ENCODE data around the gene CFAP221. TPM values are rescaled to one million over a fixed set of nuclear protein-coding genes. Genes with fewer than 3 reads are reported as not detected.

The CFAP221 gene
- polyA plus RNA-seq, 2 of the 4 experiments (the other 2 are of a cell fraction): 0.17 to 0.30 TPM

GRCh38 chr2:119553687-119554344 is 9.6 kb downstream of the CFAP221 start:
- CTCF ChIA-PET: no interaction called here
- POLR2A ChIA-PET: no interaction called here
- TF ChIP-seq ZFP36 (IDR thresholded peaks at IDR 0.05; ENCODE audit: borderline replicate concordance, partially characterized antibody): no peak
- TF ChIP-seq SREBF2 (IDR thresholded peaks at IDR 0.05): no peak
- no peak for TF ChIP-seq KDM5A (IDR thresholded peaks at IDR 0.05)
- TF ChIP-seq RARB (CRISPR knock-in tag; IDR thresholded peaks at IDR 0.05): no peak
- no peak for TF ChIP-seq HOXB5 (CRISPR knock-in tag; IDR thresholded peaks at IDR 0.05)
- no peak for TF ChIP-seq SMC3 (IDR thresholded peaks at IDR 0.05)
- TF ChIP-seq NFE2L2 (conservative IDR thresholded peaks at IDR 0.05; ENCODE audit: low read length): no peak
- no peak for TF ChIP-seq FOSB (CRISPR knock-in tag; IDR thresholded peaks at IDR 0.05)
- FAIRE-seq (no peak), ATAC-seq (no peak), DNase-seq (ENCODE audit: low read depth in 1 of 2, low spot score in 1 of 2) (no peak)
- H3K27ac ChIP-seq: no peak overlapping the region
- H3K9me3 ChIP-seq: no peaks in the 10 kb centered on the region
- no peak overlapping the region for H3K4me2 ChIP-seq
- WGBS (ENCODE audit: missing lambda C conversion rate): 53% methylated on average over 7 of the region's 7 CpGs
- H3K4me1 ChIP-seq: peaks cover 4% of the 10 kb centered on the region; the same call in 1 of the 3 replicates
- H3K4me3 ChIP-seq: no peak overlapping the region

GRCh38 chr2:119565481-119565880 is 21.2 kb downstream of the CFAP221 start:
- Histone ChIP-seq H3K4me3 (no peak overlapping the region), H3K4me1 (no peaks in the 10 kb centered on the region), H3K4me2 (no peak overlapping the region), H3K9me3 (no peaks in the 10 kb centered on the region), H3K27ac (no peak overlapping the region)
- TF ChIP-seq ZNF302 (CRISPR knock-in tag; IDR thresholded peaks at IDR 0.05) (no peak), RNF2 (IDR thresholded peaks at IDR 0.05; ENCODE audit: borderline replicate concordance, low read depth) (no peak), SREBF2 (IDR thresholded peaks at IDR 0.05) (no peak), MAZ (IDR thresholded peaks at IDR 0.05; ENCODE audit: borderline replicate concordance, low read depth, low read length) (no peak), RCOR1 (IDR thresholded peaks at IDR 0.05; ENCODE audit: low read depth, low read length) (no peak), FOSB (CRISPR knock-in tag; IDR thresholded peaks at IDR 0.05) (no peak), RFX5 (IDR thresholded peaks at IDR 0.05) (no peak), EP300 (IDR thresholded peaks at IDR 0.05) (no peak), NR3C1 (IDR thresholded peaks at IDR 0.05) (no peak), HEYL (CRISPR knock-in tag; IDR thresholded peaks at IDR 0.05) (no peak), KDM5A (IDR thresholded peaks at IDR 0.05) (no peak), PHF8 (IDR thresholded peaks at IDR 0.05; ENCODE audit: borderline replicate concordance, low read depth) (no peak), MAX (IDR thresholded peaks at IDR 0.05) (no peak), PBX3 (IDR thresholded peaks at IDR 0.05) (no peak), JUN (IDR thresholded peaks at IDR 0.05) (no peak), HOXB13 (CRISPR knock-in tag; IDR thresholded peaks at IDR 0.05; ENCODE audit: low read depth) (no peak), POLR2AphosphoS2 (conservative IDR thresholded peaks at IDR 0.05; ENCODE audit: low read length) (no peak), ZSCAN20 (CRISPR knock-in tag; IDR thresholded peaks at IDR 0.05) (no peak)
- WGBS (ENCODE audit: missing lambda C conversion rate): 46% methylated on average over 2 of the region's 2 CpGs
- ChIA-PET POLR2A (no interaction called here), CTCF (interaction anchor here (1.1 kb wide), 1 partner anchor 12 kb away, joined by 3 read pairs; no protein-coding TSS in a partner anchor)
- FAIRE-seq: no peak
- no peak for DNase-seq (ENCODE audit: low read depth in 1 of 2, low spot score in 1 of 2)
- ATAC-seq: no peak

- TF ChIP-seq HEYL (CRISPR knock-in tag; IDR thresholded peaks at IDR 0.05) (no peak), RNF2 (IDR thresholded peaks at IDR 0.05; ENCODE audit: borderline replicate concordance, low read depth) (no peak), MYC (IDR thresholded peaks at IDR 0.05; ENCODE audit: borderline replicate concordance, low read length) (no peak), MAZ (IDR thresholded peaks at IDR 0.05; ENCODE audit: borderline replicate concordance, low read depth, low read length) (no peak), EHMT2 (IDR thresholded peaks at IDR 0.05; ENCODE audit: low read depth) (no peak), USF2 (IDR thresholded peaks at IDR 0.05) (no peak), HOXB5 (CRISPR knock-in tag; IDR thresholded peaks at IDR 0.05) (no peak), JUNB (IDR thresholded peaks at IDR 0.05) (no peak), HMGXB4 (CRISPR knock-in tag; IDR thresholded peaks at IDR 0.05; ENCODE audit: borderline replicate concordance) (no peak), NPAS2 (CRISPR knock-in tag; IDR thresholded peaks at IDR 0.05; ENCODE audit: borderline replicate concordance) (no peak), EP300 (IDR thresholded peaks at IDR 0.05) (no peak), ESRRA (IDR thresholded peaks at IDR 0.05; ENCODE audit: borderline replicate concordance, low read length) (no peak), JUN (IDR thresholded peaks at IDR 0.05) (no peak), BHLHE40 (IDR thresholded peaks at IDR 0.05; ENCODE audit: low read depth, low read length) (no peak), ZFP36 (IDR thresholded peaks at IDR 0.05; ENCODE audit: borderline replicate concordance, partially characterized antibody) (no peak), ZC3H11A (IDR thresholded peaks at IDR 0.05) (no peak)
- H3K9me3 ChIP-seq: no peaks in the 10 kb centered on the region
- H3K4me2 ChIP-seq: no peak overlapping the region
- DNase-seq (ENCODE audit: low read depth in 1 of 2, low spot score in 1 of 2): no peak
- no peak for FAIRE-seq
- no peak overlapping the region for H3K4me3 ChIP-seq
- no peaks in the 10 kb centered on the region for H3K4me1 ChIP-seq
- CTCF ChIA-PET: no interaction called here
- POLR2A ChIA-PET: no interaction called here
- no peak overlapping the region for H3K27ac ChIP-seq
- no peak for ATAC-seq
Observed at GRCh38 chr2:119567292-119567691, 23.0 kb downstream of the CFAP221 start.

Data from A549 (cell line).